Neuronal stem cell (in vitro differentiated cells): ENCODE measurements around the gene WDR1.

Source experiments
- DNase-seq: peaks from one replicate; pipeline ENCODE4 v3.0.0-alpha.2; 2013; ENCODE audit warnings: low spot score
- H2AFZ ChIP-seq: one replicate; pipeline ENCODE4 v1.6.1; 2013; ENCODE audit warnings: mild to moderate bottlenecking, low read length, inconsistent platforms
- H2AK5ac ChIP-seq: 2 replicates; pipeline ENCODE4 v1.6.1; 2013; ENCODE audit warnings: low read depth, mild to moderate bottlenecking, inconsistent platforms, low read length, moderate library complexity, mixed read lengths
- H2BK120ac ChIP-seq: 2 replicates; pipeline ENCODE4 v1.6.1; 2013; ENCODE audit warnings: low read depth, mild to moderate bottlenecking, inconsistent platforms, low read length, moderate library complexity, mixed read lengths
- H2BK12ac ChIP-seq: one replicate; pipeline ENCODE4 v1.6.1; 2013; ENCODE audit warnings: low read length, inconsistent platforms
- H2BK15ac ChIP-seq: 2 replicates; pipeline ENCODE4 v1.6.1; 2013; ENCODE audit warnings: mild to moderate bottlenecking, low read length, inconsistent platforms, mixed read lengths
- H2BK5ac ChIP-seq: one replicate; pipeline ENCODE4 v1.6.1; 2013; ENCODE audit warnings: inconsistent platforms, mild to moderate bottlenecking, low read length, moderate library complexity
- H3K14ac ChIP-seq: one replicate; pipeline ENCODE4 v1.6.1; 2013; ENCODE audit warnings: low read length, inconsistent platforms
- H3K18ac ChIP-seq: 2 replicates; pipeline ENCODE4 v1.6.1; 2013; ENCODE audit warnings: low read length, inconsistent platforms
- H3K23ac ChIP-seq: 2 replicates; pipeline ENCODE4 v1.6.1; 2013; ENCODE audit warnings: low read depth, mild to moderate bottlenecking, mixed read lengths, low read length, inconsistent platforms; ENCODE audit not compliant: poor library complexity
- H3K27ac ChIP-seq: replicated peaks from 3 replicates; pipeline ENCODE4 v1.5.1; 2013; ENCODE audit warnings: low read length, inconsistent platforms
- H3K27me3 ChIP-seq, 3 experiments: 2 replicates each; pipeline ENCODE4 v1.6.1; 2013; ENCODE audit warnings: low read length in 3 of 3, mild to moderate bottlenecking in 2 of 3, inconsistent platforms in 1 of 3, low read depth in 1 of 3, mixed read lengths in 1 of 3, moderate library complexity in 1 of 3; ENCODE audit not compliant: control insufficient read depth in 3 of 3, insufficient read depth in 3 of 3
- H3K36me3 ChIP-seq, 2 donors: replicated peaks in 1 of 2; 2 replicates each; pipeline ENCODE4 v1.6.1; 2013; ENCODE audit warnings: low read length in 2 of 2; ENCODE audit not compliant: control insufficient read depth in 2 of 2, insufficient read depth in 2 of 2
- H3K4ac ChIP-seq: 2 replicates; pipeline ENCODE4 v1.6.1; 2013; ENCODE audit warnings: inconsistent platforms, mild to moderate bottlenecking, low read length, moderate library complexity
- H3K4me1 ChIP-seq, 2 donors: 1 replicate in 1 of 2; 2 replicates in 1 of 2; pipeline ENCODE4 v1.6.1; 2013; ENCODE audit warnings: low read length in 2 of 2, low read depth in 1 of 2; ENCODE audit not compliant: control insufficient read depth in 2 of 2, insufficient read depth in 1 of 2
- H3K4me2 ChIP-seq: one replicate; pipeline ENCODE4 v1.6.1; 2013; ENCODE audit warnings: mild to moderate bottlenecking, low read length, inconsistent platforms; ENCODE audit not compliant: insufficient read depth, poor library complexity, severe bottlenecking
- H3K4me3 ChIP-seq, 2 donors: 2 replicates each; pipeline ENCODE4 v1.5.1; 2013; ENCODE audit warnings: low read length in 2 of 2, mild to moderate bottlenecking in 2 of 2, inconsistent platforms in 1 of 2, moderate library complexity in 1 of 2
- H3K79me1 ChIP-seq: one replicate; pipeline ENCODE4 v1.6.1; 2013; ENCODE audit warnings: low read depth, mild to moderate bottlenecking, inconsistent platforms, low read length, moderate library complexity
- H3K9ac ChIP-seq: one replicate; pipeline ENCODE4 v1.6.1; 2013; ENCODE audit warnings: mild to moderate bottlenecking, low read depth, low read length, inconsistent platforms; ENCODE audit not compliant: poor library complexity
- H3K9me3 ChIP-seq, 2 donors: replicated peaks in 1 of 2; 2 replicates each; pipeline versions ENCODE3 to v1.6.1; 2013; ENCODE audit warnings: low read length in 2 of 2, mild to moderate bottlenecking in 2 of 2, inconsistent platforms in 1 of 2, low read depth in 1 of 2, mixed read lengths in 1 of 2, moderate library complexity in 1 of 2; ENCODE audit not compliant: control insufficient read depth in 2 of 2, insufficient read depth in 1 of 2
- H4K8ac ChIP-seq: one replicate; pipeline ENCODE4 v1.6.1; 2013; ENCODE audit warnings: low read depth, mild to moderate bottlenecking, inconsistent platforms, low read length, moderate library complexity
- H4K91ac ChIP-seq: one replicate; pipeline ENCODE4 v1.6.1; 2013; ENCODE audit warnings: low read length, low read depth, mild to moderate bottlenecking, inconsistent platforms; ENCODE audit not compliant: poor library complexity
- WGBS, 2 donors: extraction: QIAGEN DNeasy Blood & Tissue Kit; methylation state at CpG; one replicate each; pipeline ENCODE4 v1.1.7; 2013; ENCODE audit warnings: missing lambda C conversion rate in 2 of 2, mixed read lengths in 1 of 2; ENCODE audit not compliant: insufficient read length in 2 of 2, insufficient replicate concordance in 1 of 2; ENCODE audit errors: extremely low coverage in 2 of 2; 5-methylcytosine and 5-hydroxymethylcytosine counted together

The WDR1 gene

GRCh38 chr4:10092481-10093270, 23.9 kb downstream of the WDR1 start:
- H3K4ac ChIP-seq: no peak overlapping the region
- no peaks in the 10 kb centered on the region for H3K9me3 ChIP-seq
- no peak for DNase-seq
- no peaks in the 10 kb centered on the region for H3K27me3 ChIP-seq
- peaks cover 67 to 100% of the 10 kb centered on the region in 2 donors for H3K36me3 ChIP-seq
- H2AK5ac ChIP-seq: peak overlapping the region; percentile 30
- no peak overlapping the region for H3K27ac ChIP-seq
- H4K91ac ChIP-seq: no peak overlapping the region
- peak overlapping the region; percentile 39 for H3K23ac ChIP-seq
- H2BK120ac ChIP-seq: peak overlapping the region; percentile 43
- no peak overlapping the region for H3K4me3 ChIP-seq
- H3K79me1 ChIP-seq: peaks cover 17% of the 10 kb centered on the region
- H3K9ac ChIP-seq: peak overlapping the region; percentile 46
- WGBS, 2 donors: no CpG with 5 or more reads among the region's 19 CpGs
- H2BK12ac ChIP-seq: peak overlapping the region; percentile 26
- H2BK15ac ChIP-seq: peak overlapping the region; percentile 76
- H2AFZ ChIP-seq: no peak overlapping the region
- H3K18ac ChIP-seq: peak overlapping the region; percentile 52
- H3K14ac ChIP-seq: no peak overlapping the region
- H3K4me2 ChIP-seq: no peak overlapping the region
- H2BK5ac ChIP-seq: no peak overlapping the region
- no peak overlapping the region for H4K8ac ChIP-seq
- peaks cover 0 to 16% of the 10 kb centered on the region in 2 donors for H3K4me1 ChIP-seq

- Histone ChIP-seq H3K4me2 (no peak overlapping the region), H3K18ac (peak overlapping the region; percentile 63), H3K9me3 (no peaks in the 10 kb centered on the region), H3K4me1 (peaks cover 0 to 16% of the 10 kb centered on the region in 2 donors), H3K23ac (peak overlapping the region; percentile 39), H3K36me3 (peaks cover 69 to 100% of the 10 kb centered on the region in 2 donors), H2BK5ac (peak overlapping the region; percentile 27), H3K4me3 (no peak overlapping the region), H4K8ac (no peak overlapping the region), H3K4ac (no peak overlapping the region), H3K14ac (no peak overlapping the region), H3K79me1 (peaks cover 15% of the 10 kb centered on the region), H3K27me3 (no peaks in the 10 kb centered on the region), H2BK120ac (no peak overlapping the region), H4K91ac (no peak overlapping the region), H3K27ac (no peak overlapping the region), H2BK15ac (no peak overlapping the region), H2AFZ (no peak overlapping the region), H2AK5ac (no peak overlapping the region), H3K9ac (no peak overlapping the region), H2BK12ac (no peak overlapping the region)
- no peak for DNase-seq
- no CpG with 5 or more reads among the region's 19 CpGs for WGBS, 2 donors
These were observed 24.9 kb downstream of the WDR1 start for GRCh38 chr4:10091531-10092181.

- H2BK15ac ChIP-seq: no peak overlapping the region
- no peaks in the 10 kb centered on the region for H3K9me3 ChIP-seq
- no peak overlapping the region for H3K27ac ChIP-seq
- peaks cover 15% of the 10 kb centered on the region for H3K79me1 ChIP-seq
- no peak overlapping the region for H3K14ac ChIP-seq
- H3K36me3 ChIP-seq: peaks cover 71 to 100% of the 10 kb centered on the region in 2 donors
- DNase-seq: no peak
- no peak overlapping the region for H2BK5ac ChIP-seq
- H3K4ac ChIP-seq: no peak overlapping the region
- no peak overlapping the region for H4K91ac ChIP-seq
- H3K18ac ChIP-seq: no peak overlapping the region
- H2AK5ac ChIP-seq: no peak overlapping the region
- H3K4me3 ChIP-seq: no peak overlapping the region
- H2AFZ ChIP-seq: no peak overlapping the region
- H2BK12ac ChIP-seq: no peak overlapping the region
- H2BK120ac ChIP-seq: no peak overlapping the region
- H4K8ac ChIP-seq: no peak overlapping the region
- no CpG with 5 or more reads among the region's 21 CpGs for WGBS, 2 donors
- H3K4me2 ChIP-seq: no peak overlapping the region
- H3K27me3 ChIP-seq: no peaks in the 10 kb centered on the region
- H3K9ac ChIP-seq: no peak overlapping the region
- peak overlapping the region; percentile 38 for H3K23ac ChIP-seq
- peaks cover 0 to 16% of the 10 kb centered on the region in 2 donors for H3K4me1 ChIP-seq
These were observed 25.9 kb downstream of the WDR1 start for GRCh38 chr4:10090467-10091250.

GRCh38 chr4:10089346-10089745, 27.3 kb downstream of the WDR1 start:
- no CpG with 5 or more reads among the region's 11 CpGs for WGBS, 2 donors
- no peak overlapping the region for H3K14ac ChIP-seq
- H2AK5ac ChIP-seq: no peak overlapping the region
- no peak overlapping the region for H3K23ac ChIP-seq
- H3K27me3 ChIP-seq: no peaks in the 10 kb centered on the region
- no peak overlapping the region for H3K27ac ChIP-seq
- no peak overlapping the region for H2AFZ ChIP-seq
- H3K4me2 ChIP-seq: no peak overlapping the region
- H3K4me1 ChIP-seq: peaks cover 0 to 14% of the 10 kb centered on the region in 2 donors
- H2BK12ac ChIP-seq: no peak overlapping the region
- H3K9ac ChIP-seq: no peak overlapping the region
- no peak overlapping the region for H4K8ac ChIP-seq
- H2BK15ac ChIP-seq: no peak overlapping the region
- H3K9me3 ChIP-seq: no peaks in the 10 kb centered on the region
- H3K79me1 ChIP-seq: peaks cover 12% of the 10 kb centered on the region
- no peak overlapping the region for H4K91ac ChIP-seq
- H2BK5ac ChIP-seq: no peak overlapping the region
- H2BK120ac ChIP-seq: no peak overlapping the region
- H3K4ac ChIP-seq: no peak overlapping the region
- no peak overlapping the region for H3K4me3 ChIP-seq
- H3K36me3 ChIP-seq: peaks cover 74 to 100% of the 10 kb centered on the region in 2 donors
- H3K18ac ChIP-seq: no peak overlapping the region
- no peak for DNase-seq
